NCI-H2196 (cell line): Measurements from ENCODE around the gene LIMA1.
"Not testable (repeated sequence)": the region's sequence is repeated elsewhere in the genome, so short reads cannot be mapped to it uniquely, and the experiment has no call there.

Experiments
- DNase-seq: peaks from one replicate; lab custom pipeline; 2025; ENCODE audit not compliant: unreplicated experiment; lab: John Stamatoyannopoulos, UW

The LIMA1 gene

DNA sequence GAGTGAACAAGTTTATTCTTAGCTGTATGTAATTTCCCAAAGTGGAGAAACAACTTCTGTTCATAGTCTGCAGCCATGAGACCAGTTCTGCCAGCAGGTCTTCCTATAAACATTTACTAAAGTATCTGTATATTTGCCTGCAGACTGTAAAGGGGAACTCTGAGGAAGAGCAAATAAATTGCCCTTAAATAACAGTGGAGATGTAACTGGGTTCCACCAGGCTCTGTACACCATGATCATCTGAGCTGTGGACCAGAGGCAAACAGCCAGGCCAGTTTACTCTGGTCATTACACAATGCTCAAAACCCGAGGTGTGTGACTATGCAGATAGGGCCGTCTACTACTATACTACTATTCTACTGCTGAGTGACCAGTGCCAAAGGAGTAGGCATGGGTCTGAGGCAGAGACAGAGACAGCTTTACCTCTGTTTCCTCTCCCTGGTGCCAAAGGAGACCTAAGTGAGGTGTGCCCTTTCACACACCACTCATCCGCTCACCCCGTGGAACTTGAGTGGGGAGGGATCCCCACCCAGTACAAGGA, 95.0 kb downstream of the LIMA1 start:
- no peak for DNase-seq

- DNase-seq = no peak
These were observed 96.0 kb downstream of the LIMA1 start for GRCh38 chr12:50187084-50187900.

DNA sequence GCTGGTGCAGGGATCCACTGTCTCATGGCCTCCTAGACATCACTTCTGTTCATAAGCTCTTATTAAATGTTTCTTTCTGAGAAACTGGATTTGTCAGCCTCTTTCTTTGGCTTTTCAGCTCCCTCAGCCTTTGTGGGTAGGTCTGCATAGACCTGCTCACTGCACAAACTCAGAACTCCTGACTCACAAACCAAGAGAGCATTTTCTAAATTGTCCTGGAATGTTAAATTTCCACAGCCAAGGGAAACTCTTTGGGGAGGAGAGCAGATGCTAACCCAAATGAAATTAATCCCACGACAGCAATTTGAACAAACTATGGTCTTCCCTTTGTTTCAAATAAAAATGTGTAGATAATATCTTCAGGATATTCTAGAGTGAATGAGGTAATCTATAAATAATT, 96.6 kb downstream of the LIMA1 start:
- DNase-seq = no peak

GRCh38 chr12:50185970-50186663, 97.2 kb downstream of the LIMA1 start:
- DNase-seq = no peak

GRCh38 chr12:50185301-50185895, 97.9 kb downstream of the LIMA1 start:
- DNase-seq = no peak

DNA sequence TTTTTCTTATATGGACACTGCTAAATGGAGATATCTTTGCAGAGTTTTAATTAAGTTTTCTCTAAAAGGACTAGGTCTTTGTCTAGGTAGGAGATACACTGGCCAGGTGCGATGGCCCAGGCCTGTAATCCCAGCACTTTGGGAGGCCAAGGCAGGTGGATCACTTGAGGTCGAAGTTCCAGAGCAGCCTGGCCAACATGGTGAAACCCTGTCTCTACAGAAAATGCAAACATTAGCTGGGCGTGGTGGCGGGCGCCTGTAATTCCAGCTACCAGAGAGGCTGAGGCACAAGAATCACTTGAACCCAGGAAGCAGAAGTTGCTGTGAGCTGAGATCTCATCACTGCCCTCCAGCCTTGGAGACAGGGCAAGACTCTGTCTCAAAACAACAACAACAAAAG, 99.1 kb downstream of the LIMA1 start:
- no peak for DNase-seq

GRCh38 chr12:50182461-50182860, 100.9 kb downstream of the LIMA1 start:
- no peak for DNase-seq

GRCh38 chr12:50181691-50182090, 101.6 kb downstream of the LIMA1 start:
- no peak for DNase-seq

GRCh38 chr12:50175716-50176026, 107.6 kb downstream of the LIMA1 start:
- DNase-seq = no peak

- DNase-seq = peak; percentile 78
These were observed 108.2 kb downstream of the LIMA1 start for GRCh38 chr12:50174971-50175715.

DNA sequence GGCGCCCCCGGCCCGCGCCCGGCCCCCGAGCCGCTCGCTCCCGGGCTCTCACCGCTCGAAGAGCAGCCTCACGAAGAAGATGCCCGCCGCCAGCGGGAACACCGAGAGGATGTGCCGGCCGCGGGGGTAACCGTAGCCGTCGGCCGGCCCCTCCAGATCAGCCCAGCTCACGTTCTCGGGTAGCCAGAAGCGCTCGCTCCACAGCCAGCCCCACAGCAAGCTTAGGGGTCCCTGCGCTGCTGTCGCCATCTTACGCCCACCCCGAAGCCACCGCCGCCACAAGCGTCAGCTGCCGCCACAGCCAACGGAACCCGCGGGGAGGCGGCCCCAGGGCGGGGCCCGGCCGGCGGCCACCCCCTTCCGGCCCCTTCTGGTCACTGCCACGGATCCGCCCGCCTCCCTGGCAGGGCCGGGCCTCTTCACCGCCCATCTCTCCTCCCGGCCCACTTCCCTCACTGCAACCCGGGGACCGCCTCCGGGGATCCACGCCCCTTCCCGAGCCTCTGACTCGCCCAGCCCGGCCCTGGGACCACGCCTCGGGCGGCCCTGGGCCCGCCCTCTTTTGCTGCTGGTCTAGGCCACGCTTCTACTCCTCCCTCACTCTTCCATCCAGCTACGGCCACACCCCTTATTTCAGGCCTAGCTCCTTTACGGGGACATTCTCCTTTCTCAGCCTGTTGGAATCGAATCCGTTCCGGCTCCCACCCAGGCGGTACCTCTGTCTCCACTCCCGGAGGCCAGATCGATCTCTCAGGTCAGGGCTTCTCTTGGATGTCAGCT, 116.1 kb downstream of the LIMA1 start, which contains the start of gene CERS5:
Gene CERS5 (minus strand): TSS at position 321 of the 780 bp plus-strand sequence. CDS start 72 bp downstream, at position 249.
- DNase-seq = peak; percentile 97

- no peak for DNase-seq
These were observed 116.6 kb downstream of the LIMA1 start for GRCh38 chr12:50166799-50167048.

DNA sequence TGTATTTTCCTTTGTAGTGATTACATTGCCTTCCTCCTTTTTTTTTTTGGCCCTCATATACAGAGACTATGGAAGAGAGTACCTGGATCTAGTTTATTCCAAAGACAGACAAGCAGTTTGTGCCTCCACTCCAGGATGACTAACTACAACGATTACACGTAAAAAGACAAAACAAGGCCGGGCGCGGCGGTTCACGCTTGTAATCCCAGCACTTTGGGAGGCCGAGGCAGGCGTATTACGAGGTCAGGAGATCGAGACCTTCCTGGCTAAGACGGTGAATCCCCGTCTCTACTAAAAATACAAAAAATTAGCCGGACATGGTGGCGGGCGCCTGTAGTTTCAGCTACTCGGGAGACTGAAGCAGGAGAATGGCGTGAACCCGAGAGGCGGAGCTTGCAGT, 118.4 kb downstream of the LIMA1 start:
- no peak for DNase-seq

DNA sequence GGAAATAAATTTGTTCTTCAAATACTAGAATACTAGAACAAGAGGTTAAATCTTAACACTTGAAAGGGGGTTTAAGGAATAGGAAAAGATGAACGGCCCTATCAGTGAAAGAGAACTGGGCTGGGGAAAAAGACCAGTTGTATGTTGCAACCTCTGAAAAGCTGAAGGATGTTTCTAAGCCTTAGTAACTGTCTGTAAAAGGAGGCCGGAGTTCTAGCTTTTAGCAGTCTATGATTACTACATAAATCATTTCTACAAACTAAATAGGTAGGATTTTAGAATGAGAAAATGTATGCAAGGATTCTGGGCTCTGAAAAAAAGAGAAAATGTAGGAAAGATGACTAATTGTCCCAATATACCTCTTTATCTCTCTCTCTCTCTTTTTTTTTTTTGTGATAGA, 121.1 kb downstream of the LIMA1 start:
- DNase-seq = no peak

DNA sequence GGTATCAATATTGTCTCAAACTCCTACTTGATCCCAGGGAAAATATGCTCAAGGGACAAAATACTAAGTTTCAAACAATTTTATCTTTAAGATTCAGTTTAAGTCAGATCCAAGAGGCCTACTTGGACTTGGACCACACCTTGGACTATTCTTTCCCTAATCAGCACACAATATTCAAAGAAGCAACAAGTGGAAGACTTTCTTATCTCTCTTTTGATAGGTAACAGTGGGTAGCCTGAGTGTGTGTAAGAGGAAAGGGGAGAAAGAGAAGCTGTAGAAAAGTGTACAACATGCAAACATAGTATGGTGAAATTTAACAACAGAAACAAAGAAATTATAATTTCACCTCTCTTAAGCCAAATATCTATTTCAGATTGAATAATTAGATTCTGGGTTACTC, 122.7 kb downstream of the LIMA1 start:
- no peak for DNase-seq

GRCh38 chr12:50157259-50157658, 126.1 kb downstream of the LIMA1 start:
- no peak for DNase-seq

- no peak for DNase-seq
These were observed 126.7 kb downstream of the LIMA1 start for GRCh38 chr12:50156641-50157040.

GRCh38 chr12:50154947-50155346, 128.4 kb downstream of the LIMA1 start:
- DNase-seq = not testable (repeated sequence)

- no peak for DNase-seq
These were observed 132.2 kb downstream of the LIMA1 start for GRCh38 chr12:50151047-50151687.

DNA sequence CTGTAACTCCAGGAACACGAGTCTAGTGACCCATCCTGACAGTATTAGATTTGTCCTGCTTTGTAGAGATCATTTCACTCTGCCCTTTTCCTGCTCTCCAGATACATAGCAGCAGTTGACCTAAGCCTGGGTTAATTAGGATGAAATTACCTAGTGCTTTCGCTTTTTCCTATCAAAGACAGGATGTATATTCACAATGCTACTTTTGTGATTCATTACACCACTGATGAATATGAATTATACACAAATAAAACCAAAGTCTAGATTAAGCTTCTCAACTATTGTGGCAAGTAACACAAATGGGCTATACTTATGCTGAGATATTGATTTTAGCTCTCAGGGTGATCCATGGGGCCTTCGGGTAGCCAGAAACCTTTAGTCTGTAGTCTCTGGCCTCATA, 134.0 kb downstream of the LIMA1 start:
- DNase-seq = no peak
